Measurements from ENCODE around the gene IL15RA. TPM values are rescaled to one million over a fixed set of nuclear protein-coding genes. Genes with fewer than 3 reads are reported as not detected.

Gene IL15RA
- total RNA-seq, 1 experiment from 2014 or later: 4.4 TPM

- ATAC-seq: no peak
- ChIA-PET POLR2A (ENCODE audit: unreplicated experiment) (interaction anchor here (0.6 kb wide), 1 partner anchor 94 kb away, joined by 3 read pairs; no protein-coding TSS in a partner anchor), CTCF (no interaction called here)
- no TSS peak for BruUV-seq (replicated peaks)
- H3K27me3 ChIP-seq (ENCODE audit: low read length): no peaks in the 10 kb centered on the region
- H3K4me3 ChIP-seq (ENCODE audit: low read length): no peak overlapping the region
- DNase-seq: no peak
- no peaks in the 10 kb centered on the region for H3K4me1 ChIP-seq (ENCODE audit: insufficient read depth, low read length)
- H3K9ac ChIP-seq (ENCODE audit: low read length): no peak overlapping the region
- intact Hi-C loops (cut with micrococcal nuclease): no loop called here
- no peak overlapping the region for H3K27ac ChIP-seq (ENCODE audit: low read length)
- no peaks in the 10 kb centered on the region for H3K9me2 ChIP-seq (replicated peaks; ENCODE audit: low read length)
- TF ChIP-seq EZH2 (IDR thresholded peaks at IDR 0.05; ENCODE audit: low read length, unreplicated experiment) (no peak), EZH2phosphoT487 (IDR thresholded peaks at IDR 0.05; ENCODE audit: borderline replicate concordance, low read length) (no peak)
- TF ChIP-seq, protein P1, sequence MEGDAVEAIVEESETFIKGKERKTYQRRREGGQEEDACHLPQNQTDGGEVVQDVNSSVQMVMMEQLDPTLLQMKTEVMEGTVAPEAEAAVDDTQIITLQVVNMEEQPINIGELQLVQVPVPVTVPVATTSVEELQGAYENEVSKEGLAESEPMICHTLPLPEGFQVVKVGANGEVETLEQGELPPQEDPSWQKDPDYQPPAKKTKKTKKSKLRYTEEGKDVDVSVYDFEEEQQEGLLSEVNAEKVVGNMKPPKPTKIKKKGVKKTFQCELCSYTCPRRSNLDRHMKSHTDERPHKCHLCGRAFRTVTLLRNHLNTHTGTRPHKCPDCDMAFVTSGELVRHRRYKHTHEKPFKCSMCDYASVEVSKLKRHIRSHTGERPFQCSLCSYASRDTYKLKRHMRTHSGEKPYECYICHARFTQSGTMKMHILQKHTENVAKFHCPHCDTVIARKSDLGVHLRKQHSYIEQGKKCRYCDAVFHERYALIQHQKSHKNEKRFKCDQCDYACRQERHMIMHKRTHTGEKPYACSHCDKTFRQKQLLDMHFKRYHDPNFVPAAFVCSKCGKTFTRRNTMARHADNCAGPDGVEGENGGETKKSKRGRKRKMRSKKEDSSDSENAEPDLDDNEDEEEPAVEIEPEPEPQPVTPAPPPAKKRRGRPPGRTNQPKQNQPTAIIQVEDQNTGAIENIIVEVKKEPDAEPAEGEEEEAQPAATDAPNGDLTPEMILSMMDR (conservative IDR thresholded peaks at IDR 0.05; ENCODE audit: low read depth, low read length): no peak
- no peaks in the 10 kb centered on the region for H3K36me3 ChIP-seq (ENCODE audit: low read depth, low read length)
- H2AFZ ChIP-seq (ENCODE audit: low read length): no peak overlapping the region
- no peak overlapping the region for H3K4me2 ChIP-seq (ENCODE audit: low read length)
- no peaks in the 10 kb centered on the region for H3F3A ChIP-seq (ENCODE audit: low read length, unreplicated experiment)
- no peaks in the 10 kb centered on the region for H3K9me3 ChIP-seq (ENCODE audit: low read length)
- no peaks in the 10 kb centered on the region for H4K20me1 ChIP-seq (ENCODE audit: low read length)
- peaks cover 17% of the 10 kb centered on the region for H3K79me2 ChIP-seq (ENCODE audit: low read length)
Observed at GRCh38 chr10:5971886-5972285, 5.5 kb downstream of the IL15RA start.

GRCh38 chr10:5971315-5971832, 6.0 kb downstream of the IL15RA start:
- no peak overlapping the region for H3K9ac ChIP-seq (ENCODE audit: low read length)
- H3K27ac ChIP-seq (ENCODE audit: low read length): no peak overlapping the region
- DNase-seq (peak; percentile 8), ATAC-seq (peak; percentile 60)
- H3K4me3 ChIP-seq (ENCODE audit: low read length): no peak overlapping the region
- ChIA-PET CTCF (no interaction called here), POLR2A (ENCODE audit: unreplicated experiment) (interaction anchor here (0.6 kb wide), 2 partner anchors 82 to 94 kb away, joined by 3 to 5 read pairs; partner anchors contain the start of genes ANKRD16 and FBH1)
- H3K4me2 ChIP-seq (ENCODE audit: low read length): no peak overlapping the region
- no peaks in the 10 kb centered on the region for H3K4me1 ChIP-seq (ENCODE audit: insufficient read depth, low read length)
- H3F3A ChIP-seq (ENCODE audit: low read length, unreplicated experiment): no peaks in the 10 kb centered on the region
- H3K36me3 ChIP-seq (ENCODE audit: low read depth, low read length): no peaks in the 10 kb centered on the region
- intact Hi-C loops (cut with micrococcal nuclease): no loop called here
- no peaks in the 10 kb centered on the region for H3K9me2 ChIP-seq (replicated peaks; ENCODE audit: low read length)
- H2AFZ ChIP-seq (ENCODE audit: low read length): no peak overlapping the region
- H3K79me2 ChIP-seq (ENCODE audit: low read length): peaks cover 15% of the 10 kb centered on the region
- TF ChIP-seq EZH2 (IDR thresholded peaks at IDR 0.05; ENCODE audit: low read length, unreplicated experiment) (no peak), EZH2phosphoT487 (IDR thresholded peaks at IDR 0.05; ENCODE audit: borderline replicate concordance, low read length) (no peak)
- TF ChIP-seq, protein P1 (conservative IDR thresholded peaks at IDR 0.05; ENCODE audit: low read depth, low read length): no peak
- no peaks in the 10 kb centered on the region for H3K27me3 ChIP-seq (ENCODE audit: low read length)
- no TSS peak for BruUV-seq (replicated peaks)
- H3K9me3 ChIP-seq (ENCODE audit: low read length): no peaks in the 10 kb centered on the region
- H4K20me1 ChIP-seq (ENCODE audit: low read length): no peaks in the 10 kb centered on the region

DNA sequence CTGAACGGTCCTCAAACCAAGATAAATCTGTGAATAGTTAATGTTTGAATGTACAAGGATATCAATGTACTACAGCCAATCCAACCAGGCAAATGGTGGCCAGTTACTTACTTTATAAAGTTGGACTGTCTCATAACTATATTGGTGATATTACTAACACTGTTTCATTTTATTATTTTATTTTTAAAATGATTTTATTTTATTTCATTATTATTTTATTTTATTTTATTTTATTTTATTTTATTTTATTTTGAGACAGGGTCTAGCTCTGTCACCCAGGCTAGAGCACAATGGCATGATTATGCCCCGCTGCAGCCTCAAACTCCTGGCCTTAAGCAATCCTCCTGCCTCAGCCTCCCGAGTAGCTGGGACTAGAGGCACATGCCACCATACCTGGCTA, 6.8 kb downstream of the IL15RA start:
- no TSS peak for BruUV-seq (replicated peaks)
- intact Hi-C loops (cut with micrococcal nuclease): no loop called here
- no peaks in the 10 kb centered on the region for H3K9me2 ChIP-seq (replicated peaks; ENCODE audit: low read length)
- H3K79me2 ChIP-seq (ENCODE audit: low read length): 0 out of 2 replicates have a peak, but pooled peaks cover 7% of the 10 kb centered on the region
- H3K4me1 ChIP-seq (ENCODE audit: insufficient read depth, low read length): no peaks in the 10 kb centered on the region
- no peaks in the 10 kb centered on the region for H4K20me1 ChIP-seq (ENCODE audit: low read length)
- no peak overlapping the region for H3K4me3 ChIP-seq (ENCODE audit: low read length)
- no peaks in the 10 kb centered on the region for H3K27me3 ChIP-seq (ENCODE audit: low read length)
- no peak for ATAC-seq
- POLR2A ChIA-PET (ENCODE audit: unreplicated experiment): no interaction called here
- H3K27ac ChIP-seq (ENCODE audit: low read length): no peak overlapping the region
- CTCF ChIA-PET: no interaction called here
- no peak overlapping the region for H2AFZ ChIP-seq (ENCODE audit: low read length)
- no peak for TF ChIP-seq EZH2phosphoT487 (IDR thresholded peaks at IDR 0.05; ENCODE audit: borderline replicate concordance, low read length)
- TF ChIP-seq, protein P1 (conservative IDR thresholded peaks at IDR 0.05; ENCODE audit: low read depth, low read length): no peak
- no peak for TF ChIP-seq EZH2 (IDR thresholded peaks at IDR 0.05; ENCODE audit: low read length, unreplicated experiment)
- no peak overlapping the region for H3K4me2 ChIP-seq (ENCODE audit: low read length)
- no peaks in the 10 kb centered on the region for H3F3A ChIP-seq (ENCODE audit: low read length, unreplicated experiment)
- no peak overlapping the region for H3K9ac ChIP-seq (ENCODE audit: low read length)
- no peaks in the 10 kb centered on the region for H3K9me3 ChIP-seq (ENCODE audit: low read length)
- DNase-seq: no peak
- H3K36me3 ChIP-seq (ENCODE audit: low read depth, low read length): no peaks in the 10 kb centered on the region

Data from PC-3 (cell line).